ENCODE measurements around the gene ZNF853. TPM values are rescaled to one million over a fixed set of nuclear protein-coding genes. Genes with fewer than 3 reads are reported as not detected.

The ZNF853 gene
- total and polyA plus RNA-seq, 10 of the 15 experiments (the other 5 are each of a cell fraction or from before 2014, with no cell fraction given), result 0.04 to 0.26 (median 0.05) TPM; not detected in 4

DNA sequence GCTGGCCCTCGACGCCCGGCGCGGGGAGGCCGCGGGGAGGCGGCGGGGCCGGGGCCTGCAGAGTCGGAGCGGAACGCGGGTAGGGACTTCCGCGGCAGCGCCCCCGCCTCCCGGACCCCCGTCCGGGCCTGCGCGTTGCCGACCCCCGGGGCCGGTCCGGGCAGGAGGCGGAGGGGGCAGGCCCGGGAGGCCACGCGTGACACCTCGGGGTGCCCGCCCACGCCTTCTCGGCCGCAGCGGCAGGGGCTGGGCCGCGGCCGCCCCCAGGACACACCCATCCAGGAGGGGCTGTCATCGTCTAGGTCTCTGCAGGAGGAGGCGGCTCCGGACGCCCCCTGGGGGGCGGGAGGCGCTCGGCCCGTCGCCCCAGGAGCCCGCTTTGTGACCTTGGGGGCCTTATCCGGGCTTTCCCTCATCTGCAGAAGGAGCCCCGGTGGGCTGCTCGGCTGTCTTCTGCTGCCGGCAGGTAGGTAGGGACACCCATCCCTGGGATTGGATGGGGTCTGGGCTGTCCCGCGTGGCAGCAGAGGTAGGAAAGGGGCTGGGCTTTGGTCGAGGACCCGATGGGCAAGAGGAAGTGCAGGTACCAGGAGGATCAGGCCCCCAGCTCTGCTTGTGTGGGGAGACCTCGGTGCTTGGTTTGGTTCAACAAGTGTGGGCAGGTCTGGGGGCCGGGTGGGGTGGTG is 22.3 kb downstream of the ZNF853 start (continued):
- no peak for TF ChIP-seq KAT2A (conservative IDR thresholded peaks at IDR 0.05; ENCODE audit: control insufficient read depth, low read depth, low read length)
- no peak for TF ChIP-seq PAX8 (IDR thresholded peaks at IDR 0.05)
- TF ChIP-seq, protein P1, sequence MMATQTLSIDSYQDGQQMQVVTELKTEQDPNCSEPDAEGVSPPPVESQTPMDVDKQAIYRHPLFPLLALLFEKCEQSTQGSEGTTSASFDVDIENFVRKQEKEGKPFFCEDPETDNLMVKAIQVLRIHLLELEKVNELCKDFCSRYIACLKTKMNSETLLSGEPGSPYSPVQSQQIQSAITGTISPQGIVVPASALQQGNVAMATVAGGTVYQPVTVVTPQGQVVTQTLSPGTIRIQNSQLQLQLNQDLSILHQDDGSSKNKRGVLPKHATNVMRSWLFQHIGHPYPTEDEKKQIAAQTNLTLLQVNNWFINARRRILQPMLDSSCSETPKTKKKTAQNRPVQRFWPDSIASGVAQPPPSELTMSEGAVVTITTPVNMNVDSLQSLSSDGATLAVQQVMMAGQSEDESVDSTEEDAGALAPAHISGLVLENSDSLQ (IDR thresholded peaks at IDR 0.05), result no peak
- peak; percentile 36; the same call in 1 of the 2 replicates for TF ChIP-seq SMC3 (IDR thresholded peaks at IDR 0.05; ENCODE audit: borderline replicate concordance, low read length)
- TF ChIP-seq SP1 (IDR thresholded peaks at IDR 0.05; ENCODE audit: low read depth, low read length), result no peak
- TF ChIP-seq CHD2 (IDR thresholded peaks at IDR 0.05; ENCODE audit: borderline replicate concordance, low read depth, low read length), result no peak
- TF ChIP-seq MXI1 (IDR thresholded peaks at IDR 0.05; ENCODE audit: low read depth, low read length), result peak; percentile 55; the same call in 1 of the 2 replicates
- TF ChIP-seq, protein P2, sequence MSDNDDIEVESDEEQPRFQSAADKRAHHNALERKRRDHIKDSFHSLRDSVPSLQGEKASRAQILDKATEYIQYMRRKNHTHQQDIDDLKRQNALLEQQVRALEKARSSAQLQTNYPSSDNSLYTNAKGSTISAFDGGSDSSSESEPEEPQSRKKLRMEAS (IDR thresholded peaks at IDR 0.05; ENCODE audit: low read depth, low read length), result no peak
- TF ChIP-seq MEF2B (IDR thresholded peaks at IDR 0.05; ENCODE audit: partially characterized antibody, poor library complexity, severe bottlenecking), result no peak
- no peak for TF ChIP-seq ZNF217 (IDR thresholded peaks at IDR 0.05)
- TF ChIP-seq CHD1 (IDR thresholded peaks at IDR 0.05; ENCODE audit: low read depth, low read length), result no peak
- no peak for TF ChIP-seq GABPA (IDR thresholded peaks at IDR 0.05; ENCODE audit: low read depth)
- no peak for TF ChIP-seq ZNF24 (IDR thresholded peaks at IDR 0.05)
- no peak for TF ChIP-seq ZNF274 (IDR thresholded peaks at IDR 0.05; ENCODE audit: insufficient read depth, insufficient read length)
- TF ChIP-seq, protein P3, sequence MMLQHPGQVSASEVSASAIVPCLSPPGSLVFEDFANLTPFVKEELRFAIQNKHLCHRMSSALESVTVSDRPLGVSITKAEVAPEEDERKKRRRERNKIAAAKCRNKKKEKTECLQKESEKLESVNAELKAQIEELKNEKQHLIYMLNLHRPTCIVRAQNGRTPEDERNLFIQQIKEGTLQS (IDR thresholded peaks at IDR 0.05; ENCODE audit: borderline replicate concordance, extremely low read depth, low read depth, low read length), result no peak
- peak; percentile 52; the same call in 1 of the 2 replicates for TF ChIP-seq PAX5 (IDR thresholded peaks at IDR 0.05; ENCODE audit: borderline replicate concordance, low read depth, low read length)
- TF ChIP-seq EED (IDR thresholded peaks at IDR 0.05; ENCODE audit: low read depth), result no peak
- TF ChIP-seq, protein P4, sequence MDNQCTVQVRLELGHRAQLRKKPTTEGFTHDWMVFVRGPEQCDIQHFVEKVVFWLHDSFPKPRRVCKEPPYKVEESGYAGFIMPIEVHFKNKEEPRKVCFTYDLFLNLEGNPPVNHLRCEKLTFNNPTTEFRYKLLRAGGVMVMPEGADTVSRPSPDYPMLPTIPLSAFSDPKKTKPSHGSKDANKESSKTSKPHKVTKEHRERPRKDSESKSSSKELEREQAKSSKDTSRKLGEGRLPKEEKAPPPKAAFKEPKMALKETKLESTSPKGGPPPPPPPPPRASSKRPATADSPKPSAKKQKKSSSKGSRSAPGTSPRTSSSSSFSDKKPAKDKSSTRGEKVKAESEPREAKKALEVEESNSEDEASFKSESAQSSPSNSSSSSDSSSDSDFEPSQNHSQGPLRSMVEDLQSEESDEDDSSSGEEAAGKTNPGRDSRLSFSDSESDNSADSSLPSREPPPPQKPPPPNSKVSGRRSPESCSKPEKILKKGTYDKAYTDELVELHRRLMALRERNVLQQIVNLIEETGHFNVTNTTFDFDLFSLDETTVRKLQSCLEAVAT (IDR thresholded peaks at IDR 0.05), result no peak
- peak; percentile 46 to 93 for TF ChIP-seq EGR1 (IDR thresholded peaks at IDR 0.05; ENCODE audit: borderline replicate concordance in 1 of 2, low read depth in 2 of 2, low read length in 2 of 2)
- no peak for TF ChIP-seq HCFC1 (IDR thresholded peaks at IDR 0.05; ENCODE audit: low read length)
- no peak for TF ChIP-seq FOXK2 (IDR thresholded peaks at IDR 0.05)
- no peak for TF ChIP-seq NFXL1 (IDR thresholded peaks at IDR 0.05; ENCODE audit: borderline replicate concordance)
- TF ChIP-seq, protein P5, sequence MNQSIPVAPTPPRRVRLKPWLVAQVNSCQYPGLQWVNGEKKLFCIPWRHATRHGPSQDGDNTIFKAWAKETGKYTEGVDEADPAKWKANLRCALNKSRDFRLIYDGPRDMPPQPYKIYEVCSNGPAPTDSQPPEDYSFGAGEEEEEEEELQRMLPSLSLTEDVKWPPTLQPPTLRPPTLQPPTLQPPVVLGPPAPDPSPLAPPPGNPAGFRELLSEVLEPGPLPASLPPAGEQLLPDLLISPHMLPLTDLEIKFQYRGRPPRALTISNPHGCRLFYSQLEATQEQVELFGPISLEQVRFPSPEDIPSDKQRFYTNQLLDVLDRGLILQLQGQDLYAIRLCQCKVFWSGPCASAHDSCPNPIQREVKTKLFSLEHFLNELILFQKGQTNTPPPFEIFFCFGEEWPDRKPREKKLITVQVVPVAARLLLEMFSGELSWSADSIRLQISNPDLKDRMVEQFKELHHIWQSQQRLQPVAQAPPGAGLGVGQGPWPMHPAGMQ (IDR thresholded peaks at IDR 0.05; ENCODE audit: borderline replicate concordance), result no peak
- TF ChIP-seq ATF7 (IDR thresholded peaks at IDR 0.05; ENCODE audit: low read depth), result no peak
- no peak for TF ChIP-seq EZH2 (IDR thresholded peaks at IDR 0.05; ENCODE audit: borderline replicate concordance, control insufficient read depth, low read depth, low read length)
